Osteoblast (primary cell): ENCODE data around the gene PRLR. TPM values are rescaled to one million over a fixed set of nuclear protein-coding genes. Genes with fewer than 3 reads are reported as not detected.

Experiments used
- DNase-seq: peaks from one replicate; pipeline ENCODE4 v3.0.0; 2011; ENCODE audit warnings: low spot score, mixed read lengths; ENCODE audit not compliant: insufficient read length; ENCODE audit errors: missing footprints
- H2AFZ ChIP-seq: 2 replicates; pipeline ENCODE4 v1.6.0; 2011; ENCODE audit warnings: mild to moderate bottlenecking, low read length
- H3K27ac ChIP-seq: 2 replicates; pipeline ENCODE4 v1.5.1; 2011; ENCODE audit warnings: mild to moderate bottlenecking, low read depth, low read length, moderate library complexity
- H3K27me3 ChIP-seq: 2 replicates; pipeline ENCODE4 v1.6.0; 2012; ENCODE audit warnings: mild to moderate bottlenecking, control low read depth, inconsistent platforms, low read length, moderate library complexity; ENCODE audit not compliant: insufficient read depth
- H3K36me3 ChIP-seq: 2 replicates; pipeline ENCODE4 v1.5.1; 2011; ENCODE audit warnings: mild to moderate bottlenecking, low read length, control low read depth, moderate library complexity; ENCODE audit not compliant: insufficient read depth
- H3K4me1 ChIP-seq: 2 replicates; pipeline ENCODE4 v1.5.1; 2011; ENCODE audit warnings: mild to moderate bottlenecking, low read length, control low read depth, moderate library complexity; ENCODE audit not compliant: insufficient read depth
- H3K4me2 ChIP-seq: 2 replicates; pipeline ENCODE4 v1.6.0; 2011; ENCODE audit warnings: mild to moderate bottlenecking, low read length; ENCODE audit not compliant: insufficient read depth
- H3K4me3 ChIP-seq: fragments of 200-600 bp; sonication (generic); 3 replicates; pipeline ENCODE4 v1.5.1; 2012; ENCODE audit warnings: mild to moderate bottlenecking, low read length, inconsistent platforms; ENCODE audit not compliant: insufficient read depth
- H3K79me2 ChIP-seq: 2 replicates; pipeline ENCODE4 v1.6.0; 2012; ENCODE audit warnings: mild to moderate bottlenecking, low read length, control low read depth, inconsistent platforms; ENCODE audit not compliant: insufficient read depth
- H3K9me3 ChIP-seq: 2 replicates; pipeline ENCODE4 v1.5.1; 2011; ENCODE audit warnings: low read depth, low read length, control low read depth
- H4K20me1 ChIP-seq: 2 replicates; pipeline ENCODE4 v1.6.0; 2012; ENCODE audit warnings: mild to moderate bottlenecking, low read length, control low read depth; ENCODE audit not compliant: insufficient read depth
- CTCF ChIP-seq: IDR thresholded peaks from 2 replicates; pipeline ENCODE4 v1.5.1; 2011; ENCODE audit warnings: mild to moderate bottlenecking, low read depth, low read length, moderate library complexity; ENCODE audit errors: extremely low read depth
- total RNA-seq: library from RNA; depleted of rRNA; stranded (reverse); fragments of >200 nt; gene quantifications from 2 replicates; pipeline ENCODE4 v1.2.3, GENCODE V29; 2012

Gene PRLR
- total RNA-seq, 1 donor = under 0.01 TPM

GRCh38 chr5:35135239-35135700, 95.0 kb downstream of the PRLR start:
- no peak for TF ChIP-seq CTCF
- Histone ChIP-seq H3K4me2 (no peak overlapping the region), H3K9me3 (no peaks in the 10 kb centered on the region), H3K79me2 (no peaks in the 10 kb centered on the region), H3K36me3 (no peaks in the 10 kb centered on the region), H2AFZ (no peak overlapping the region), H3K4me3 (no peak overlapping the region), H3K4me1 (peaks cover 51% of the 10 kb centered on the region), H4K20me1 (no peaks in the 10 kb centered on the region), H3K27ac (no peak overlapping the region), H3K27me3 (no peaks in the 10 kb centered on the region)
- DNase-seq = no peak

GRCh38 chr5:35134278-35135030, 95.8 kb downstream of the PRLR start:
- no peak for DNase-seq
- peaks cover 59% of the 10 kb centered on the region for H3K4me1 ChIP-seq
- no peaks in the 10 kb centered on the region for H3K36me3 ChIP-seq
- H3K27ac ChIP-seq = no peak overlapping the region
- no peaks in the 10 kb centered on the region for H3K9me3 ChIP-seq
- H3K4me2 ChIP-seq = no peak overlapping the region
- no peaks in the 10 kb centered on the region for H4K20me1 ChIP-seq
- H3K4me3 ChIP-seq = no peak overlapping the region
- H2AFZ ChIP-seq = no peak overlapping the region
- no peak for TF ChIP-seq CTCF
- no peaks in the 10 kb centered on the region for H3K79me2 ChIP-seq
- no peaks in the 10 kb centered on the region for H3K27me3 ChIP-seq

GRCh38 chr5:35133186-35133585, 97.1 kb downstream of the PRLR start:
- no peak overlapping the region for H3K4me2 ChIP-seq
- H3K9me3 ChIP-seq = no peaks in the 10 kb centered on the region
- no peaks in the 10 kb centered on the region for H3K27me3 ChIP-seq
- TF ChIP-seq CTCF = no peak
- H3K36me3 ChIP-seq = no peaks in the 10 kb centered on the region
- H3K79me2 ChIP-seq = no peaks in the 10 kb centered on the region
- no peak overlapping the region for H3K4me3 ChIP-seq
- peaks cover 65% of the 10 kb centered on the region for H3K4me1 ChIP-seq
- no peaks in the 10 kb centered on the region for H4K20me1 ChIP-seq
- H3K27ac ChIP-seq = no peak overlapping the region
- no peak for DNase-seq
- H2AFZ ChIP-seq = no peak overlapping the region

- Histone ChIP-seq H2AFZ (no peak overlapping the region), H3K4me3 (no peak overlapping the region), H3K9me3 (no peaks in the 10 kb centered on the region), H3K79me2 (no peaks in the 10 kb centered on the region), H3K4me1 (peaks cover 52% of the 10 kb centered on the region), H4K20me1 (no peaks in the 10 kb centered on the region), H3K27me3 (no peaks in the 10 kb centered on the region), H3K36me3 (no peaks in the 10 kb centered on the region), H3K27ac (peak overlapping the region; percentile 23), H3K4me2 (no peak overlapping the region)
- peak; percentile 75 for DNase-seq
- no peak for TF ChIP-seq CTCF
Measured at GRCh38 chr5:35131723-35132122, 98.6 kb downstream of the PRLR start.
